ENCODE results near the gene TUBGCP4.

DNA sequence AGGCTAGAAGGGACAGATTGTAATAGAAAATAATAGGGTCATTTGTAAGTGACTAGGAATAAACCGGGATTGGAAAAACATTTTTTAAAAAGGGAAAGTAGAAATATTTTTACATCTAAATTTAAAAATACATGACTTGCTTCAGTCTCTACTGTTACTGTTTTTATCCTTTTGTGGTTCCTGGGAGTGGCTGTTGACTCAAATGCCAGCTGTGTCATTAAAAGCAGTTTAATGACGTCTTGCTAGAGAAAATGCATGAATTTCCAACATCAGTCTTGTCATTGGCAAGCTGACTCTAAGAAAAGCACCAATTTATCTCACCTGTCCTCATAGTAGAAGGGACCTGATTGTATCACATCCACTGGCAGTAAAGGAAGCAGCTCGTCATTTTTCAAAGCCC, 23.8 kb upstream of the TUBGCP4 start:
- TF ChIP-seq SIN3A (IDR thresholded peaks at IDR 0.05; ENCODE audit: low read depth), result no peak
- TF ChIP-seq, protein P1, sequence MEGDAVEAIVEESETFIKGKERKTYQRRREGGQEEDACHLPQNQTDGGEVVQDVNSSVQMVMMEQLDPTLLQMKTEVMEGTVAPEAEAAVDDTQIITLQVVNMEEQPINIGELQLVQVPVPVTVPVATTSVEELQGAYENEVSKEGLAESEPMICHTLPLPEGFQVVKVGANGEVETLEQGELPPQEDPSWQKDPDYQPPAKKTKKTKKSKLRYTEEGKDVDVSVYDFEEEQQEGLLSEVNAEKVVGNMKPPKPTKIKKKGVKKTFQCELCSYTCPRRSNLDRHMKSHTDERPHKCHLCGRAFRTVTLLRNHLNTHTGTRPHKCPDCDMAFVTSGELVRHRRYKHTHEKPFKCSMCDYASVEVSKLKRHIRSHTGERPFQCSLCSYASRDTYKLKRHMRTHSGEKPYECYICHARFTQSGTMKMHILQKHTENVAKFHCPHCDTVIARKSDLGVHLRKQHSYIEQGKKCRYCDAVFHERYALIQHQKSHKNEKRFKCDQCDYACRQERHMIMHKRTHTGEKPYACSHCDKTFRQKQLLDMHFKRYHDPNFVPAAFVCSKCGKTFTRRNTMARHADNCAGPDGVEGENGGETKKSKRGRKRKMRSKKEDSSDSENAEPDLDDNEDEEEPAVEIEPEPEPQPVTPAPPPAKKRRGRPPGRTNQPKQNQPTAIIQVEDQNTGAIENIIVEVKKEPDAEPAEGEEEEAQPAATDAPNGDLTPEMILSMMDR (IDR thresholded peaks at IDR 0.05 in 2 of 3, conservative IDR thresholded peaks at IDR 0.05 in 1 of 3; ENCODE audit: borderline replicate concordance in 1 of 3, insufficient read depth in 1 of 3, low read depth in 2 of 3, low read length in 2 of 3), result no peak
- no peak for TF ChIP-seq TCF7L2 (IDR thresholded peaks at IDR 0.05; ENCODE audit: borderline replicate concordance, extremely low read depth, insufficient read depth, insufficient read length)
- TF ChIP-seq POLR2A (IDR thresholded peaks at IDR 0.05; ENCODE audit: borderline replicate concordance, extremely low read depth, insufficient read depth, insufficient read length), result no peak
- no peak for TF ChIP-seq RAD21 (IDR thresholded peaks at IDR 0.05; ENCODE audit: low read depth)
- no peak for TF ChIP-seq EZH2 (IDR thresholded peaks at IDR 0.05)
- TF ChIP-seq, protein P2, sequence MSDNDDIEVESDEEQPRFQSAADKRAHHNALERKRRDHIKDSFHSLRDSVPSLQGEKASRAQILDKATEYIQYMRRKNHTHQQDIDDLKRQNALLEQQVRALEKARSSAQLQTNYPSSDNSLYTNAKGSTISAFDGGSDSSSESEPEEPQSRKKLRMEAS (IDR thresholded peaks at IDR 0.05), result no peak
- no peak for TF ChIP-seq EZH2phosphoT487 (IDR thresholded peaks at IDR 0.05; ENCODE audit: borderline replicate concordance)
- TF ChIP-seq ZFX (IDR thresholded peaks at IDR 0.05), result no peak
- TF ChIP-seq POLR2AphosphoS5 (IDR thresholded peaks at IDR 0.05; ENCODE audit: low read depth, low read length), result no peak
- TF ChIP-seq ZNF274 (IDR thresholded peaks at IDR 0.05; ENCODE audit: low read depth, low read length), result no peak
